SJSA1 (cell line): ENCODE data around the gene NEK2. TPM values are rescaled to one million over a fixed set of nuclear protein-coding genes. Genes with fewer than 3 reads are reported as not detected.
"Not testable (repeated sequence)": the region's sequence is repeated elsewhere in the genome, so short reads cannot be mapped to it uniquely, and the experiment has no call there.

ENCODE experiments used
- DNase-seq, 2 experiments: peaks; one replicate each; pipeline ENCODE4 v3.0.0-alpha.2; 2015 to 2020; ENCODE audit warnings: low spot score in 2 of 2, low read depth in 1 of 2
- H3K27ac ChIP-seq: fragments of 250-450 bp; sonication (Bioruptor Pico); 2 replicates; pipeline ENCODE4 v1.5.1; 2020; ENCODE audit warnings: mild to moderate bottlenecking, moderate library complexity
- H3K27me3 ChIP-seq: fragments of 250-450 bp; sonication (Bioruptor Pico); replicated peaks from 2 replicates; pipeline ENCODE4 v1.5.1; 2020; ENCODE audit warnings: mild to moderate bottlenecking, moderate library complexity
- H3K36me3 ChIP-seq: fragments of 250-450 bp; sonication (Bioruptor Pico); 2 replicates; pipeline ENCODE4 v1.5.1; 2020; ENCODE audit warnings: mild to moderate bottlenecking
- H3K4me1 ChIP-seq: fragments of 250-450 bp; sonication (Bioruptor Pico); replicated peaks from 2 replicates; pipeline ENCODE4 v1.6.1; 2021; ENCODE audit warnings: mild to moderate bottlenecking
- H3K4me3 ChIP-seq: fragments of 250-450 bp; sonication (Bioruptor Pico); 2 replicates; pipeline ENCODE4 v1.5.1; 2020; ENCODE audit warnings: mild to moderate bottlenecking
- H3K9me3 ChIP-seq: fragments of 250-450 bp; sonication (Bioruptor Pico); replicated peaks from 2 replicates; pipeline ENCODE4 v1.5.1; 2020; ENCODE audit warnings: mild to moderate bottlenecking
- total RNA-seq: library from RNA; depleted of rRNA; stranded (reverse); fragments of >200 nt; shearing (Covaris generic); gene quantifications from 2 replicates; pipeline ENCODE4 v1.2.3, GENCODE V29; 2014

NEK2 gene
- total RNA-seq, 1 experiment from 2014 or later: 61.4 TPM

DNA sequence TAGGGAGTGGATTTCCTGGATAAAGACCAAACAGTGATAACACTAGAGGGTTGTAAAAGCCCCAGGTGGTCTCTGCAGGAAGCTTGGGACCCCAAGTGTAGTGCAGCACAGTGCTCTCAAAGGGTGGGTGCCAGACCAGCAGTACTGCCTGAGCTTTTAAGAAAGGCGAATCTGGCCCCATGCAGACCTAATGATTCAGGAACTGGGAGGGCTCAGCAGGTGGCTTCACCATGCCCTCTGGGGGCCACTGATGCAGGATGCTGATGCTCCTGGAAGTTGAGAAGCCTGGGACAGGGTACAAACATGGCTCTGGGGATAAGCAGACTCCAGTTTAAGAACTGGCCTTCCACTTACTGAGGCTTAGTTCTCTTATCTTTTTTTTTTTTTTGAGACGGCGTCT, 29.1 kb upstream of the NEK2 start:
- no peak for DNase-seq
- Histone ChIP-seq H3K9me3 (no peaks in the 10 kb centered on the region), H3K27me3 (no peaks in the 10 kb centered on the region), H3K27ac (no peak overlapping the region), H3K4me3 (no peak overlapping the region), H3K36me3 (no peaks in the 10 kb centered on the region), H3K4me1 (no peaks in the 10 kb centered on the region)

DNA sequence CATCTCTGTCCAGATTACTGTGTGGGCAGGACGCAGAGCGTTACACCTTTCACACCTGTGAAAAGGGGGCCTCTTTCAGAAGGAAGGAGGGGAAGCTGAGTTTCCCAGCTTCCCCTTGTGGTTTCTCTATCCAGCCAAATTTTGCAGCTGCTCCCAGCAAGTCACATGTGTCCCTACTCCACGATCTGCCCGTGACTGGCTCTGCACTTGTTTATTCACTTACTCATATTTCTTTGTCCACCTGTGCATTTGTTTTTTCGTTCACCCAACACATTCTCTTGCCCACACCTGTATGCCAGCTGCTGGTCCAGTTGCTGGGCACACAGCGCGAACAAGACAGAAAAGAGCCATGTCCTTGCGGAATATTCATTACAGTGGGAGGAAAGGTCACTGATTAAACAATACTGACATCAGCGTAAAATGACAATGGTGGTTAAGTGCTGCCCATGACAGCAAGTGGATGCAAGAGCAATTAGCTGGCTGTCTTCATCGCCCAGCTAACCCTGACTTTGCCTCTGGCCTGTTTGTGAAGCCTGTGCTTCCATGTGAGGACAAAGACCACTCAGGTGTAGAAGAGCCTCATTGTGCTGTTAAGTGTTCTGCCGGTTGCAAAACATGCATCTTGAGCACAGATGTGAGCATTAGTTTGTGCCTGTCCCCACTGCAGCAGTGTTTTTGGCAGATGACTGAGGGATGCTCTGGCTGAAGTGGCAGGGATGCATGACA, 28.6 kb upstream of the NEK2 start:
- no peak for DNase-seq
- no peak overlapping the region for H3K4me3 ChIP-seq
- H3K36me3 ChIP-seq: no peaks in the 10 kb centered on the region
- no peaks in the 10 kb centered on the region for H3K4me1 ChIP-seq
- H3K27ac ChIP-seq: no peak overlapping the region
- no peaks in the 10 kb centered on the region for H3K27me3 ChIP-seq
- no peaks in the 10 kb centered on the region for H3K9me3 ChIP-seq

DNA sequence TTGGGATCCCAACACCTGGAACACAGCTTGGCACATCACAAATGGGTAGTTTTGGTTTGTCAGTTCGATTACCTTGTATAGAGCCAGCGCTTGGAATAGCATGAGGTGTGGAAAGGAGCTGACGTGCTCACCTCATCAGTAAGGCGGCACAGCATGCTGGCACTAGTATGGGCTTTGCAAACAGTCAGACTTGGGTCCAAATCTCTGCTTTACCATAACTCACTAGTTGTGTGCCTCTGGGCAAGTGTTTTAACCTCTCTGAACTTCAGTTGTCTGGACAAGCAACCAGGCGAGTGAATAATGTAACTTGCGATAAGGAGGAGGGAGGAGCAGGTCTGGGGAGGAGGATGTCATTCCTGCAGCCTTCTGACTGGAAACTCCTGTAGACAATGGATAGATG, 26.3 kb upstream of the NEK2 start:
- no peaks in the 10 kb centered on the region for H3K27me3 ChIP-seq
- no peak overlapping the region for H3K27ac ChIP-seq
- no peaks in the 10 kb centered on the region for H3K36me3 ChIP-seq
- no peak for DNase-seq
- no peaks in the 10 kb centered on the region for H3K4me1 ChIP-seq
- H3K9me3 ChIP-seq: no peaks in the 10 kb centered on the region
- H3K4me3 ChIP-seq: no peak overlapping the region

DNA sequence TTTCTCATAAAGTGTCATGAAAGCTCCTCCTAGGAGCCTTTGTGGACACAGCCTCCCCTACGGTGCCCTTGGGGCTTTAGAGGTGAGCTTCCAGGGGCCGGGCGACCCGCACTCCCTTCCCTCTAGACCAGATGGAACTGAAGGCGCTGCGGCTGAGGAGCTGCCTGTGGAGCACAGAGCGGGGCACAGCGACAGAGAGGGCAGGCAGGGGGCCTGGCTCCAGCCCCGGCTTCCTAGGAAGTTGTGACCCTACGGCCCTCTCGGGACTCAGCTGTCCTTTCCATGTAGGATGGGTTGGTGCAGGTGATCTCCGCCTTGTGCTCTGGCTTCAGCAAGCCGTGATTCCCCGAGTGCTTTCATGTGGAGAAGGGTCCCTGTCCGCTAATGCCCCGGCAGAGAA, 23.6 kb upstream of the NEK2 start:
- Histone ChIP-seq H3K4me3 (no peak overlapping the region), H3K36me3 (no peaks in the 10 kb centered on the region), H3K4me1 (no peaks in the 10 kb centered on the region), H3K27me3 (no peaks in the 10 kb centered on the region), H3K27ac (no peak overlapping the region), H3K9me3 (no peaks in the 10 kb centered on the region; the same call in 1 of the 2 replicates)
- DNase-seq: no peak

DNA sequence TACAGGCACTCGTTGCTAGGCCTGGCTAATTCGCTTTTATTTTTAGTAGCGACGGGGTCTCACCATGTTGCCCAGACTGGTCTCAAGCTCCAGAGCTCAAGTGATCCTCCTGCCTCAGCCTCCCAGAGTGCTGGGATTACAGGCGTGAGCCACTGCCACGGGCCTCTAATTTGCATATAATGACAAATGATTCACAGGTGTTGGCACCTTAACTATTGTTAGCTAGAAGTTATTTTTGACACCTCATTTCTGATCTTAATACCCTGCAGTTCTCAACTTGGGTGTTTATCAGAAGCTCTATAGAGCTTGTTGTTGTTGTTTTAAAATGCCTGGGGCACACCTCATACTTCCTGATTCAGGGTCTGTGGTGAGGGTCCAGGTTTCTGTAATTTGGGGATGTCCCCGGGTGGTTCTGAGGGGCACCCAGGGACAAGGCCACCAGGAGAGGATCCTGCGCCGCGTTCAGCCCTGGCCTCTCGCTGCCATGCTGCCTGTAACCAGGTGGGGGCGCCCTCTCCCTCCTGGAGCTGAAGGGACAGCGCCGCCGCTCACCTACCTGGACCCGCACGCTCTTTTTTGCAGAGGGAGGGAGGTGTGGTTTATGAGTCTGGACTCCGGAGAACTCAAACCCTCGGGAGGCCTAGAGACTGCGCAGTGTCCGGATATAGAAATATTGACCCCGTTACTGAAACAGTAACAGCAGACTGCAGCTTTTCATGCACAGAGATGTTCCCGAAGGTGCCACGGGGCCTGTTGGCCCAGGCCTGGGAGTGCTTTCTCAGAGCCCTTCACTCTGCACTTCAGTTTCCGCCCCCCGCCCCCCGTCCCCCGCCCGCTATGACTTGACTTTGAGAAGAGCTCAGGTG, 23.0 kb upstream of the NEK2 start:
- DNase-seq: peak in 1 of 2 experiments; percentile 15
- no peaks in the 10 kb centered on the region; the same call in 1 of the 2 replicates for H3K9me3 ChIP-seq
- H3K27me3 ChIP-seq: no peaks in the 10 kb centered on the region
- H3K4me3 ChIP-seq: no peak overlapping the region
- H3K4me1 ChIP-seq: no peaks in the 10 kb centered on the region
- no peaks in the 10 kb centered on the region for H3K36me3 ChIP-seq
- H3K27ac ChIP-seq: no peak overlapping the region

DNA sequence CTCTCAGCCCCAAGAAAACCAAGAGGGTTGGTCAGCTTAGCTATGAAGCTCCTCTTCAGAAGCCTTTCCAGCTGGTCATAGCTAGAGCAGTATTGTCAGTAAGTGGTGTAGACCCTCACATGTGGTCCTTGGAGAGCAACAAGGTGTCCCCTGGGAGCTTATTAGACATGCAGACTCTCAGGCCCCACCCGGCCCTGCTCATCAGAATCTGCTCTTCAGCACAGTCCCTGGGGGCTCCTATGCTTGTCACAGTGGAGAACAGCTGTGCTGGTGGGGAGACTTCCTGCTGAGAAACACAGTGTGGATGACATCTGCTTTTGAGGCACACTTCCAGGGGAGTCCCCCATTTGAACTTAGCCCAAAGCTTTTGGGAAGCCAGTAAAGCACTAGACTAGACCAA, 21.9 kb upstream of the NEK2 start:
- Histone ChIP-seq H3K27ac (no peak overlapping the region), H3K4me3 (no peak overlapping the region), H3K36me3 (no peaks in the 10 kb centered on the region), H3K27me3 (no peaks in the 10 kb centered on the region), H3K4me1 (no peaks in the 10 kb centered on the region), H3K9me3 (no peaks in the 10 kb centered on the region; the same call in 1 of the 2 replicates)
- no peak for DNase-seq

DNA sequence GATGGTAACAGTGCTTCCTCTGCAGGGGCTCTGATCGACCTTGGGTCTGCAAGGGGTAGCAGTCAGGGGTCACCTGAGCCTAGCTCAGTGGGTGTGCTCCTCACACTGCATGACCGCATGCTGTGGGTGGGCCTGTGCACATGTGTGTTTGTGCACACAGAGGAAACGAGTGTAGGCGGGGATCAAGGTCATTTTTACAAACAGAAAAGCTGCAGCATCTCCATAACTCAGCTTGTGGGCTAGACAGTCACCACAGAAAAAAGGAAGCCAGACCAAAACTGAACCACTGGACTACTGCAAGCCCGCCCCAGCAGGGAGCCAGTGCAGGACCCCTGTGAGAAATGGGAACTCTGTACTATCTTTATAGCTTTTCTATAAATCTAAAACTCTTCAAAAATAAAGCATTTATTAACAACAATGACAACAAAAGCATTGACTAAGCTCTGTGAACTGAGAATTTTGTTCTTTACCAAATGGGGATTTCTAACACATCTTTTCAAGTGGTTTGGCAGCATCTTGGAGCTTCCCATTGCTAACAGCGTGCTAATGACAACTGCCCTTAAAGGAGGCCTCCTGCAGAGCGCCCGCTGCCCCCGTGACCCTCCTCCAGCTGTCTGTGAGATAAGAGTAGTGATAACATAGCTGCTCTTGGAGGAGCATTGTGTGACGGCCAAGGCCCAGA, 19.9 kb upstream of the NEK2 start:
- Histone ChIP-seq H3K4me1 (no peaks in the 10 kb centered on the region), H3K4me3 (no peak overlapping the region), H3K27me3 (no peaks in the 10 kb centered on the region), H3K9me3 (no peaks in the 10 kb centered on the region; the same call in 1 of the 2 replicates), H3K36me3 (no peaks in the 10 kb centered on the region), H3K27ac (no peak overlapping the region)
- no peak for DNase-seq

DNA sequence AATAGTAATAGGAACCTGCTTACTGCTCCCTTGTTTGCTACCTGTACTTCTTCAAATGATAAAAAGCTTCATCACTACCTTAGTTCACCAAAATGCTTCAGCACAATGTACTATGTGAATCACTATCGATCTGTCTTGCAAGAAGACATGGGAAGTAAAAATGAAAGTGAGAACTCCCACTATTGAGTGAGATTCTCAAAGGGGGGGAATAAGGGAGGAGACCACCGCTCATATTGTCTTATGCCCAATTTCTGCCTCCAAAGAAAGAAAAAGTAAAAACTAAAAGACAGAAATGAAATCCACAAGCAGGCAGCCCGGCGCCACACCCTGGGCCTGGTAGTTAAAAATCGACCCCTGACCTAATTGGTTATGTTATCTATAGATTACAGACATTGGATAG, 18.5 kb upstream of the NEK2 start:
- not testable (repeated sequence) for DNase-seq, H3K27me3 ChIP-seq, H3K36me3 ChIP-seq, H3K4me3 ChIP-seq, H3K27ac ChIP-seq, H3K4me1 ChIP-seq, H3K9me3 ChIP-seq

DNA sequence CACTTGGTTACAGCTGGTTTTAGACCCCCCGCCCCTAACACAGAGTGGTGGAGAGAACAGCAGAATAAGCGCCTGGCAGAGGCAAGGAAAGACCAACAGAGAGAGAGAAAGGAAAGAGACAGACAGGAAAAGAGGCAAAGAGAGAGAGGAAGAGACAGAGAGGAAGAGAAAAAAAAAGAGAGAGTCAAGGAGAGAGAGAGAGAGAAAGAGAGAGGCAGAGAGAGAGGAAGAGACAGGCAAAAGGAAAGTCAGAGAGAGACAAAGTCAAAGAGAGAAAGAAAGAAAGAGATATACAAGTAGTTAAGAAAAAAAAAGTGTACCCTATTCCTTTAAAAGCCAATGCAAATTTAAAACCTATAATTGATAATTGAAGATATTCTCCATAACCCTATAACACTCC, 13.0 kb upstream of the NEK2 start:
- no peak overlapping the region for H3K27ac ChIP-seq
- H3K9me3 ChIP-seq: no peaks in the 10 kb centered on the region
- no peaks in the 10 kb centered on the region for H3K4me1 ChIP-seq
- no peak overlapping the region for H3K4me3 ChIP-seq
- H3K27me3 ChIP-seq: no peaks in the 10 kb centered on the region
- no peak for DNase-seq
- no peaks in the 10 kb centered on the region for H3K36me3 ChIP-seq

DNA sequence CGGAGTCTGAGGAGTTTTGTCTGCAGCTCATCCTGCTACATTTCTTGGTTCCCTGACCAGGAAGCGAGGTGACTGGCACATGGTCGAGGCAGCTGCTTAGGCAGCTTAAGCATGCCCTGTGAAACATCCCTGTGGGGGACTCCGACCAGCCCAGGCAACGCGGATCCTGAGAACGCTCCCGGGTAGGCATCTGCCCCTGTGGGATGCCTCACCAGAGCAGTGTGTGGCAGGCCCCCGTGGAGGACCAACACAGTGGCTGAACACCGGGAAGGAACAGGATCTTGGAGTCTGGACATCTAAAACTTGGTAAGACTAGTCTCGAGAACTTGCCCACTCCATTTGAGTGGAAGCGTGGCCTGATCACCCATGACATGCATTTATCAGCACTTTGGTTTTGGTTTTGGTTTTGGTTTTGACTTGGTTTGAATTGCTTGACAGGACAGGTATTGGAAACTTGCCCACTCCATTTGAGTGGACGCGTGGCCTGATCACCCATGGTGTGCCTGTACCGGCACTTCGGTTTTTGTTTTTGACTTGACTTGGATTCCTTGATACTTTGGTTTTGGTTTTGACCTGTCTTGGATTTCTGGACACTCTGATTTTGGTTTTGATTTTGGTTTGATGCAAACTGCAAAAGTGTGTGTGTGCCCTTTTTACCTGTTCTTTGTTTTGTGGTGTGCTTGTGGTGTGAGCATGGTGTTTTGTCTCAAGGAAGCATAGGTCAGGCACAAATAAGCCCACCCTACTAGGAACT, 12.2 kb upstream of the NEK2 start:
- no peak for DNase-seq
- no peaks in the 10 kb centered on the region for H3K9me3 ChIP-seq
- H3K4me3 ChIP-seq: no peak overlapping the region
- H3K36me3 ChIP-seq: no peaks in the 10 kb centered on the region
- no peak overlapping the region for H3K27ac ChIP-seq
- no peaks in the 10 kb centered on the region for H3K27me3 ChIP-seq
- H3K4me1 ChIP-seq: no peaks in the 10 kb centered on the region

DNA sequence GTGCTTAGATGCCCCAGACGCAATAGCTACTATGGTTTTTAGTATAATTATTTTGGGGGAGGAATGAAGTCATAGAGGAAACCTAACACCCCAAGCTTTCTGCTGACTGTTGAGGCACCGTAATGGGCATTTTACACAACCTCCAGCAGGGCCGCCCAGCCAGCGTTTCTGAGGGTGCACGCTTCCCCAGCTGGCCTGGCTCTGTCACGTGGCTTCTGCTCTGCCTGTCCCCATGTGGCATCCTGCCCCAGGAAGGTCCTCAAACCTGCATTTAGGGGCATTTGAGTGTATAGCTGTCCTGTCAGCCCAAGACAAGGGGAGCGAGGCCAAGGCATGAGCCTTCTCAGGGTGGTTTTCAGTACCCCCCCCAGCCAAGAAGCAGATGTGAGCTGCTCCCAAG, 10.4 kb upstream of the NEK2 start:
- Histone ChIP-seq H3K9me3 (no peaks in the 10 kb centered on the region), H3K4me1 (peaks cover 3% of the 10 kb centered on the region; the same call in 1 of the 2 replicates), H3K36me3 (no peaks in the 10 kb centered on the region), H3K27me3 (no peaks in the 10 kb centered on the region), H3K27ac (no peak overlapping the region), H3K4me3 (no peak overlapping the region)
- no peak for DNase-seq

DNA sequence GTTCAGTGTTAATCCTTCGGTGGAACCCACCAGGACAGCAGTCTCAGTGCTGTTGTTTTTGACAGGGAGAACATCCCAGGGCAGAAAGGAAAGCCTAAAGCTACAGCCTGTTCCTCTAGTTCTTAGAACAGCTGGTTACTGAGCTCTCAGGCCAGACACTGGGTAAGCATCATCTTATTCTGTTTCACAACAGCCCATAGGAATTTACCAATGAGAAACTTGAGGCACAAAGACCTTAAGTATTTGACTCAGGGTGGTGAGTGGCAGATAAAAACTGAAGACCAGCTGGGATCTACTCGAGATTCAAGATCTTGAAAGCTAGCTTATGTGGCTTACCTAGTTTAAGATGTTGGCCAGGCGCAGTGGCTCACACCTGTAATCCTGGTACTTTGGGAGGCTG, 9.4 kb upstream of the NEK2 start:
- H3K4me3 ChIP-seq: no peak overlapping the region
- DNase-seq: no peak
- H3K36me3 ChIP-seq: no peaks in the 10 kb centered on the region
- H3K4me1 ChIP-seq: peaks cover 3% of the 10 kb centered on the region; the same call in 1 of the 2 replicates
- H3K27ac ChIP-seq: no peak overlapping the region
- H3K9me3 ChIP-seq: no peaks in the 10 kb centered on the region
- H3K27me3 ChIP-seq: no peaks in the 10 kb centered on the region

DNA sequence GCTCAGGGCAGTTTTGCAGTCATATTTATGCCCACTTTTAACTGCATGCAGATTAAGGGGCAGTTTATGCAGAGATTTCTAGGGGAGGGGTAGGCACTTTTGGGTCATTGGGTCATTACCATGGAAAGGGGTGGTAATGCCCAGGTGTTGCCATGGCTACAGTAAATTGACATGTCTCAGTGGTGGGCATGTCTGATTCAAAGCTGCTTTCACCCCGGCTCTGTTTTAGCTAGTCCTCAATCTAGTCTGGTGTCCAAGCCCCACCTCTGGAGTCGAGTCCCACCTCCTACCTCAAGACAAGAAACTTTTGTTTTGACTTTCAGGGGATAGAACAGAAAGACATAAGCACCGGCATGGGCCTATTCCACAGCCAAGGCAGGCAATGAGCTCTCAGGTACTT, 8.9 kb upstream of the NEK2 start:
- H3K4me3 ChIP-seq: no peak overlapping the region
- peaks cover 3% of the 10 kb centered on the region; the same call in 1 of the 2 replicates for H3K4me1 ChIP-seq
- DNase-seq: no peak
- no peaks in the 10 kb centered on the region for H3K9me3 ChIP-seq
- H3K36me3 ChIP-seq: no peaks in the 10 kb centered on the region
- no peaks in the 10 kb centered on the region for H3K27me3 ChIP-seq
- no peak overlapping the region for H3K27ac ChIP-seq
